IMR-90 (cell line): ENCODE measurements around the gene PAX3. TPM values are rescaled to one million over a fixed set of nuclear protein-coding genes. Genes with fewer than 3 reads are reported as not detected.

Experiments
- ATAC-seq: fragments of 200-7000 bp; cut with Tn5 transposase; 2 replicates; pipeline ENCODE4 v1.9.1; 2020; ENCODE audit warnings: low read depth, mild to moderate bottlenecking, moderate library complexity
- BruUV-seq: library from RNA; stranded (reverse); fragments of 400-500 nt; replicated peaks from 2 replicates; lab custom pipeline; 2021; lab: Mats Ljungman, UMichigan
- CTCF ChIA-PET: fragments of 300-600 bp; formaldehyde crosslinking; extraction: SDS; loops from one replicate; lab custom pipeline; 2021; ENCODE audit warnings: antibody characterized with exemption; lab: Yijun Ruan, JAX
- POLR2A ChIA-PET: fragments of 300-600 bp; sonication (Branson Sonifier 250); formaldehyde crosslinking; loops from one replicate; lab custom pipeline; 2022; ENCODE audit warnings: antibody characterized with exemption; ENCODE audit not compliant: unreplicated experiment; lab: Charles Lee
- DNase-seq: peaks from one replicate; pipeline ENCODE4 v3.0.0; 2013
- H2AFZ ChIP-seq: replicated peaks from 2 replicates; pipeline ENCODE3; 2013; ENCODE audit warnings: low read length, mild to moderate bottlenecking; ENCODE audit not compliant: poor library complexity
- H2AK5ac ChIP-seq: 2 replicates; pipeline ENCODE4 v1.6.1; 2013; ENCODE audit warnings: low read depth, low read length, inconsistent platforms
- H2AK9ac ChIP-seq: replicated peaks from 2 replicates; pipeline ENCODE3; 2013; ENCODE audit warnings: mild to moderate bottlenecking, low read depth, low read length, moderate library complexity; ENCODE audit not compliant: poor library complexity
- H2BK120ac ChIP-seq: 2 replicates; pipeline ENCODE4 v1.6.1; 2013; ENCODE audit warnings: low read depth, low read length, inconsistent platforms
- H2BK15ac ChIP-seq: 3 replicates; pipeline ENCODE4 v1.6.1; 2013; ENCODE audit warnings: low read depth, low read length, inconsistent platforms
- H2BK20ac ChIP-seq: 2 replicates; pipeline ENCODE4 v1.6.1; 2013; ENCODE audit warnings: low read depth, mild to moderate bottlenecking, inconsistent platforms, low read length, moderate library complexity
- H2BK5ac ChIP-seq: 2 replicates; pipeline ENCODE4 v1.6.1; 2013; ENCODE audit warnings: mild to moderate bottlenecking, low read depth, low read length, inconsistent platforms; ENCODE audit not compliant: poor library complexity, severe bottlenecking
- H3K14ac ChIP-seq: replicated peaks from 2 replicates; pipeline ENCODE4 v1.6.1; 2013; ENCODE audit warnings: low read depth, low read length, inconsistent platforms
- H3K18ac ChIP-seq: 2 replicates; pipeline ENCODE4 v1.6.1; 2013; ENCODE audit warnings: low read depth, low read length, control low read depth
- H3K23ac ChIP-seq: 2 replicates; pipeline ENCODE4 v1.6.1; 2013; ENCODE audit warnings: low read depth, low read length, inconsistent platforms
- H3K27ac ChIP-seq: 2 replicates; pipeline ENCODE4 v1.5.1; 2013; ENCODE audit warnings: mild to moderate bottlenecking, control low read depth, low read length; ENCODE audit not compliant: insufficient read depth
- H3K27me3 ChIP-seq: 2 replicates; pipeline ENCODE4 v1.6.1; 2013; ENCODE audit warnings: low read length; ENCODE audit not compliant: control insufficient read depth, insufficient read depth
- H3K36me3 ChIP-seq: 2 replicates; pipeline ENCODE4 v1.6.1; 2013; ENCODE audit warnings: low read length, mixed read lengths; ENCODE audit not compliant: control insufficient read depth, insufficient read depth
- H3K4ac ChIP-seq: 2 replicates; pipeline ENCODE4 v1.6.1; 2013; ENCODE audit warnings: low read depth, low read length, inconsistent platforms
- H3K4me1 ChIP-seq: 2 replicates; pipeline ENCODE4 v1.6.1; 2013; ENCODE audit warnings: low read length, mixed read lengths; ENCODE audit not compliant: control insufficient read depth, insufficient read depth
- H3K4me2 ChIP-seq: 2 replicates; pipeline ENCODE4 v1.6.1; 2013; ENCODE audit warnings: low read depth, mild to moderate bottlenecking, control low read depth, low read length, moderate library complexity
- H3K4me3 ChIP-seq: 2 replicates; pipeline ENCODE4 v1.5.1; 2013; ENCODE audit warnings: low read depth, mild to moderate bottlenecking, control low read depth, low read length, moderate library complexity; ENCODE audit not compliant: insufficient read depth
- H3K56ac ChIP-seq: 2 replicates; pipeline ENCODE4 v1.6.1; 2013; ENCODE audit warnings: low read length, inconsistent platforms; ENCODE audit not compliant: insufficient read depth; ENCODE audit errors: extremely low read depth
- H3K79me1 ChIP-seq, 2 experiments: 2 replicates each; pipeline ENCODE4 v1.6.1; 2013; ENCODE audit warnings: low read length in 2 of 2, inconsistent platforms in 1 of 2, low read depth in 1 of 2
- H3K9ac ChIP-seq: 2 replicates; pipeline ENCODE4 v1.6.1; 2013; ENCODE audit warnings: low read depth, low read length, control low read depth
- H3K9me1 ChIP-seq: 2 replicates; pipeline ENCODE4 v1.6.1; 2013; ENCODE audit warnings: low read length, inconsistent platforms; ENCODE audit not compliant: insufficient read depth
- H3K9me3 ChIP-seq: 2 replicates; pipeline ENCODE4 v1.6.1; 2013; ENCODE audit warnings: low read length; ENCODE audit not compliant: control insufficient read depth, insufficient read depth
- H4K20me1 ChIP-seq: 2 replicates; pipeline ENCODE4 v1.6.1; 2013; ENCODE audit warnings: low read length, inconsistent platforms; ENCODE audit not compliant: insufficient read depth
- H4K5ac ChIP-seq: 2 replicates; pipeline ENCODE4 v1.6.1; 2013; ENCODE audit warnings: mild to moderate bottlenecking, low read depth, low read length, control low read depth
- H4K8ac ChIP-seq, 2 experiments: 2 replicates each; pipeline ENCODE4 v1.6.1; 2013; ENCODE audit warnings: low read depth in 2 of 2, low read length in 2 of 2, control low read depth in 1 of 2, inconsistent platforms in 1 of 2
- H4K91ac ChIP-seq: 2 replicates; pipeline ENCODE4 v1.6.1; 2013; ENCODE audit warnings: low read depth, low read length, inconsistent platforms; ENCODE audit not compliant: insufficient read depth
- BHLHE40 ChIP-seq: fragments of 150-350 bp; IDR thresholded peaks from 2 replicates; pipeline ENCODE4 v1.6.1; 2016; ENCODE audit warnings: mild to moderate bottlenecking, low read depth, low read length
- CEBPB ChIP-seq: IDR thresholded peaks from 2 replicates; pipeline ENCODE4 v1.6.1; 2012; ENCODE audit warnings: low read depth, low read length, improper control_type of control experiment
- CHD1 ChIP-seq: IDR thresholded peaks from 2 replicates; pipeline ENCODE4 v1.6.1; 2012; ENCODE audit warnings: low read depth, low read length, improper control_type of control experiment
- CTCF ChIP-seq: conservative IDR thresholded peaks from 2 replicates; pipeline ENCODE4 v1.5.1; 2012; ENCODE audit warnings: mild to moderate bottlenecking, low read depth, low read length, improper control_type of control experiment
- FOS ChIP-seq: fragments of 150-350 bp; IDR thresholded peaks from 2 replicates; pipeline ENCODE4 v1.6.1; 2016; ENCODE audit warnings: low read depth, low read length
- MAFK ChIP-seq: IDR thresholded peaks from 2 replicates; pipeline ENCODE4 v1.6.1; 2012; ENCODE audit warnings: low read depth, low read length, improper control_type of control experiment
- MAZ ChIP-seq: IDR thresholded peaks from 2 replicates; pipeline ENCODE4 v1.6.1; 2012; ENCODE audit warnings: low read depth, mild to moderate bottlenecking, low read length, improper control_type of control experiment, moderate library complexity, borderline replicate concordance
- MXI1 ChIP-seq: IDR thresholded peaks from 2 replicates; pipeline ENCODE4 v1.6.1; 2012; ENCODE audit warnings: low read depth, mild to moderate bottlenecking, low read length, moderate library complexity, borderline replicate concordance
- NFE2L2 ChIP-seq: fragments of 150-350 bp; IDR thresholded peaks from 2 replicates; pipeline ENCODE4 v1.6.1; 2016; ENCODE audit warnings: low read depth, mild to moderate bottlenecking, low read length
- RAD21 ChIP-seq: IDR thresholded peaks from 2 replicates; pipeline ENCODE4 v1.6.1; 2012; ENCODE audit warnings: low read length, improper control_type of control experiment
- RCOR1 ChIP-seq: IDR thresholded peaks from 2 replicates; pipeline ENCODE4 v1.6.1; 2012; ENCODE audit warnings: mild to moderate bottlenecking, low read length, improper control_type of control experiment; ENCODE audit not compliant: insufficient replicate concordance
- RFX5 ChIP-seq: IDR thresholded peaks from 2 replicates; pipeline ENCODE4 v1.8.0; 2012; ENCODE audit warnings: low read depth, mild to moderate bottlenecking, low read length, moderate library complexity
- SMC3 ChIP-seq: fragments of 150-350 bp; IDR thresholded peaks from 2 replicates; pipeline ENCODE4 v1.6.1; 2016; ENCODE audit warnings: low read depth, mild to moderate bottlenecking, antibody characterized with exemption, low read length, moderate library complexity
- USF2 ChIP-seq: fragments of 150-350 bp; IDR thresholded peaks from 2 replicates; pipeline ENCODE4 v1.6.1; 2017; ENCODE audit warnings: mild to moderate bottlenecking, antibody characterized with exemption, low read length, low read depth
- WGBS, 2 experiments: methylation state at CpG; one replicate each; pipeline versions ENCODE4 v1.1.5 to v1.1.7; 2013; ENCODE audit warnings: missing lambda C conversion rate in 2 of 2; ENCODE audit not compliant: insufficient read length in 1 of 2; ENCODE audit errors: extremely low coverage in 2 of 2; 5-methylcytosine and 5-hydroxymethylcytosine counted together
- dilution Hi-C: fragments of 300-500 bp; cut with HindIII; formaldehyde crosslinking; loops from one replicate; pipeline ENCODE4 v1.14.3; 2018; ENCODE audit warnings: low sequenced_read_pairs; ENCODE audit not compliant: unreplicated experiment
- in situ Hi-C: fragments of 300-500 bp; cut with MboI; formaldehyde crosslinking; loops from 3 replicates; pipeline ENCODE4 v1.14.3; 2019; ENCODE audit warnings: low sequenced_read_pairs, inconsistent platforms, mixed read lengths
- intact Hi-C: fragments of 100-400 bp; cut with micrococcal nuclease; formaldehyde crosslinking; loops from 2 replicates; pipeline ENCODE4 v1.10.0; 2022
- polyA plus RNA-seq, 3 experiments: library from polyadenylated mRNA; depleted of rRNA; stranded (reverse); fragments of >200 nt; gene quantifications; 2 replicates each; pipeline ENCODE4 v1.2.3, GENCODE V29; 2012; ENCODE audit warnings: low replicate concordance in 1 of 3
- total RNA-seq: library from RNA; depleted of rRNA; stranded (reverse); fragments of >200 nt; gene quantifications from 2 replicates; pipeline ENCODE4 v1.2.3, GENCODE V29; 2012
- TF ChIP-seq, protein P1 (sequence below): fragments of 150-350 bp; IDR thresholded peaks from 2 replicates; pipeline ENCODE4 v1.6.1; 2016; ENCODE audit warnings: low read depth, mild to moderate bottlenecking, low read length, moderate library complexity, borderline replicate concordance

The PAX3 gene
- total and polyA plus RNA-seq, 2 of the 4 experiments (the other 2 are of a cell fraction), result not detected

GRCh38 chr2:222333397-222333796, 34.6 kb upstream of the PAX3 start:
- WGBS, 2 experiments, result no CpG with 5 or more reads among the region's 2 CpGs
- in situ Hi-C loops, result no loop called here

More at GRCh38 chr2:222333397-222333796, 34.6 kb upstream of the PAX3 start:
- Histone ChIP-seq H4K8ac (no peak overlapping the region), H3K9me1 (no peaks in the 10 kb centered on the region), H2BK5ac (no peak overlapping the region), H3K9me3 (no peaks in the 10 kb centered on the region), H2AFZ (no peak overlapping the region), H3K27ac (no peak overlapping the region), H3K4me2 (no peak overlapping the region), H3K56ac (no peak overlapping the region), H2BK15ac (no peak overlapping the region), H2AK9ac (no peak overlapping the region), H3K36me3 (no peaks in the 10 kb centered on the region), H2BK120ac (no peak overlapping the region), H3K18ac (no peak overlapping the region), H3K79me1 (no peaks in the 10 kb centered on the region), H4K20me1 (no peaks in the 10 kb centered on the region), H3K14ac (no peak overlapping the region), H2AK5ac (no peak overlapping the region), H4K5ac (no peak overlapping the region), H3K4ac (no peak overlapping the region), H3K4me3 (no peak overlapping the region), H3K27me3 (no peaks in the 10 kb centered on the region), H3K23ac (no peak overlapping the region), H3K4me1 (no peaks in the 10 kb centered on the region), H2BK20ac (no peak overlapping the region), H3K9ac (no peak overlapping the region), H4K91ac (no peak overlapping the region)
- ChIA-PET POLR2A (no interaction called here), CTCF (no interaction called here)
- dilution Hi-C loops (no loop called here), intact Hi-C loops (no loop called here)
- no peak for TF ChIP-seq USF2
- no peak for TF ChIP-seq BHLHE40
- TF ChIP-seq NFE2L2, result no peak
- no peak for TF ChIP-seq MXI1
- TF ChIP-seq SMC3, result no peak
- TF ChIP-seq RCOR1, result no peak
- TF ChIP-seq FOS, result no peak
- no peak for TF ChIP-seq CEBPB
- no peak for TF ChIP-seq CHD1
- no peak for TF ChIP-seq CTCF
- TF ChIP-seq RAD21, result no peak
- TF ChIP-seq MAFK, result no peak
- TF ChIP-seq RFX5, result no peak
- no peak for TF ChIP-seq MAZ
- TF ChIP-seq, protein P1, sequence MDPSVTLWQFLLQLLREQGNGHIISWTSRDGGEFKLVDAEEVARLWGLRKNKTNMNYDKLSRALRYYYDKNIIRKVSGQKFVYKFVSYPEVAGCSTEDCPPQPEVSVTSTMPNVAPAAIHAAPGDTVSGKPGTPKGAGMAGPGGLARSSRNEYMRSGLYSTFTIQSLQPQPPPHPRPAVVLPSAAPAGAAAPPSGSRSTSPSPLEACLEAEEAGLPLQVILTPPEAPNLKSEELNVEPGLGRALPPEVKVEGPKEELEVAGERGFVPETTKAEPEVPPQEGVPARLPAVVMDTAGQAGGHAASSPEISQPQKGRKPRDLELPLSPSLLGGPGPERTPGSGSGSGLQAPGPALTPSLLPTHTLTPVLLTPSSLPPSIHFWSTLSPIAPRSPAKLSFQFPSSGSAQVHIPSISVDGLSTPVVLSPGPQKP, result no peak
- BruUV-seq, result no TSS peak
- DNase-seq (no peak), ATAC-seq (no peak)
